ENCODE measurements around the gene UPK3A. TPM values are rescaled to one million over a fixed set of nuclear protein-coding genes. Genes with fewer than 3 reads are reported as not detected.

The UPK3A gene
- total and polyA plus RNA-seq, 2 of the 13 experiments (the other 11 are each of a cell fraction or from before 2014, with no cell fraction given), result 10.5 to 13.8 TPM

DNA sequence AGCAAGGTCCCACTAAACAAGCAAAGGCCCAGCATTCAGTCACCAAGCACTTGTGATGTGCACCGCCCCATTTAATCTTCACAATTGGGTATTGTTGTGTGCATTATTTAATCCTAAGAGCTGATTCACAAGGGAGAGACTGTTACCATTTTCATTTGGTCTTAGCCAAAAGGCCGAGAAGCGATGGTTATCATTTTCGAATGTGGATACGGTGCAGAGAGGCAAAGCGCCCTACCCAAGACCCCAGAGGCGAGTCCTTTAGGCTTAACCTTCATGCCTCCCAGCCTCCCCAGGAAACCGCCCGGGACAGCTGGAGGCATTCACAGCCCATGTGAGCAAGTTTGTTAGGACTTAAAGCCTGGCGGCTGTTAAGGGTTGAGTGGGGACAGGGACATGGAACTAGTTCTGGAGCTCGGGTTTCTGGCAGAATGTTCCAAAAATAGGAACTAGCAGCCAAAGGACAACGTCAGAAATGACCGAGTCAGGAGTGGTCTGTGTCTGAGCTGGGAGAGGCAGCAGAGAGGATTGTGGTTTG, 13.0 kb upstream of the UPK3A start:
- in situ Hi-C loops (cut with HindIII; ENCODE audit: extremely low pct_ligation_motif_present, low pct_unique_long_range_greater_than_20kb), result loop anchor here (5.0 kb wide), 1 partner anchor 36 kb away; the partner anchor contains the start of gene FAM118A
- TF ChIP-seq, protein P1, sequence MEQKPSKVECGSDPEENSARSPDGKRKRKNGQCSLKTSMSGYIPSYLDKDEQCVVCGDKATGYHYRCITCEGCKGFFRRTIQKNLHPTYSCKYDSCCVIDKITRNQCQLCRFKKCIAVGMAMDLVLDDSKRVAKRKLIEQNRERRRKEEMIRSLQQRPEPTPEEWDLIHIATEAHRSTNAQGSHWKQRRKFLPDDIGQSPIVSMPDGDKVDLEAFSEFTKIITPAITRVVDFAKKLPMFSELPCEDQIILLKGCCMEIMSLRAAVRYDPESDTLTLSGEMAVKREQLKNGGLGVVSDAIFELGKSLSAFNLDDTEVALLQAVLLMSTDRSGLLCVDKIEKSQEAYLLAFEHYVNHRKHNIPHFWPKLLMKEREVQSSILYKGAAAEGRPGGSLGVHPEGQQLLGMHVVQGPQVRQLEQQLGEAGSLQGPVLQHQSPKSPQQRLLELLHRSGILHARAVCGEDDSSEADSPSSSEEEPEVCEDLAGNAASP (CRISPR knock-in tag; IDR thresholded peaks at IDR 0.05; ENCODE audit: borderline replicate concordance), result 0 out of 2 replicates have a peak, but pooled peaks have one; percentile 7
- TF ChIP-seq IKZF4 (CRISPR knock-in tag; IDR thresholded peaks at IDR 0.05; ENCODE audit: borderline replicate concordance, low read depth, not compliant biosample characterization) (no peak), PRPF4 (IDR thresholded peaks at IDR 0.05; ENCODE audit: low read depth, low read length, poor library complexity, severe bottlenecking) (peak; percentile 40), HOXA5 (CRISPR knock-in tag; IDR thresholded peaks at IDR 0.05) (no peak), SNAI1 (CRISPR knock-in tag; IDR thresholded peaks at IDR 0.05; ENCODE audit: borderline replicate concordance) (no peak), BHLHE40 (IDR thresholded peaks at IDR 0.05; ENCODE audit: low read length) (no peak), FOXA3 (CRISPR knock-in tag; IDR thresholded peaks at IDR 0.05) (0 out of 2 replicates have a peak, but pooled peaks have one; percentile 18), RBM39 (IDR thresholded peaks at IDR 0.05; ENCODE audit: low read depth, low read length, poor library complexity, severe bottlenecking) (no peak), RXRA (CRISPR knock-in tag; IDR thresholded peaks at IDR 0.05) (no peak), MAFK (conservative IDR thresholded peaks at IDR 0.05 in 1 of 2, IDR thresholded peaks at IDR 0.05 in 1 of 2; ENCODE audit: low read length in 2 of 2) (no peak)
- TF ChIP-seq, protein P2, sequence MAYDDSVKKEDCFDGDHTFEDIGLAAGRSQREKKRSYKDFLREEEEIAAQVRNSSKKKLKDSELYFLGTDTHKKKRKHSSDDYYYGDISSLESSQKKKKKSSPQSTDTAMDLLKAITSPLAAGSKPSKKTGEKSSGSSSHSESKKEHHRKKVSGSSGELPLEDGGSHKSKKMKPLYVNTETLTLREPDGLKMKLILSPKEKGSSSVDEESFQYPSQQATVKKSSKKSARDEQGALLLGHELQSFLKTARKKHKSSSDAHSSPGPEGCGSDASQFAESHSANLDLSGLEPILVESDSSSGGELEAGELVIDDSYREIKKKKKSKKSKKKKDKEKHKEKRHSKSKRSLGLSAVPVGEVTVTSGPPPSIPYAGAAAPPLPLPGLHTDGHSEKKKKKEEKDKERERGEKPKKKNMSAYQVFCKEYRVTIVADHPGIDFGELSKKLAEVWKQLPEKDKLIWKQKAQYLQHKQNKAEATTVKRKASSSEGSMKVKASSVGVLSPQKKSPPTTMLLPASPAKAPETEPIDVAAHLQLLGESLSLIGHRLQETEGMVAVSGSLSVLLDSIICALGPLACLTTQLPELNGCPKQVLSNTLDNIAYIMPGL (CRISPR knock-in tag; IDR thresholded peaks at IDR 0.05; ENCODE audit: borderline replicate concordance in 1 of 2, low read depth in 1 of 2), result no peak
- TF ChIP-seq, protein P3, sequence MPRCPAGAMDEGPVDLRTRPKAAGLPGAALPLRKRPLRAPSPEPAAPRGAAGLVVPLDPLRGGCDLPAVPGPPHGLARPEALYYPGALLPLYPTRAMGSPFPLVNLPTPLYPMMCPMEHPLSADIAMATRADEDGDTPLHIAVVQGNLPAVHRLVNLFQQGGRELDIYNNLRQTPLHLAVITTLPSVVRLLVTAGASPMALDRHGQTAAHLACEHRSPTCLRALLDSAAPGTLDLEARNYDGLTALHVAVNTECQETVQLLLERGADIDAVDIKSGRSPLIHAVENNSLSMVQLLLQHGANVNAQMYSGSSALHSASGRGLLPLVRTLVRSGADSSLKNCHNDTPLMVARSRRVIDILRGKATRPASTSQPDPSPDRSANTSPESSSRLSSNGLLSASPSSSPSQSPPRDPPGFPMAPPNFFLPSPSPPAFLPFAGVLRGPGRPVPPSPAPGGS (CRISPR knock-in tag; IDR thresholded peaks at IDR 0.05), result no peak
- TF ChIP-seq, protein P4, sequence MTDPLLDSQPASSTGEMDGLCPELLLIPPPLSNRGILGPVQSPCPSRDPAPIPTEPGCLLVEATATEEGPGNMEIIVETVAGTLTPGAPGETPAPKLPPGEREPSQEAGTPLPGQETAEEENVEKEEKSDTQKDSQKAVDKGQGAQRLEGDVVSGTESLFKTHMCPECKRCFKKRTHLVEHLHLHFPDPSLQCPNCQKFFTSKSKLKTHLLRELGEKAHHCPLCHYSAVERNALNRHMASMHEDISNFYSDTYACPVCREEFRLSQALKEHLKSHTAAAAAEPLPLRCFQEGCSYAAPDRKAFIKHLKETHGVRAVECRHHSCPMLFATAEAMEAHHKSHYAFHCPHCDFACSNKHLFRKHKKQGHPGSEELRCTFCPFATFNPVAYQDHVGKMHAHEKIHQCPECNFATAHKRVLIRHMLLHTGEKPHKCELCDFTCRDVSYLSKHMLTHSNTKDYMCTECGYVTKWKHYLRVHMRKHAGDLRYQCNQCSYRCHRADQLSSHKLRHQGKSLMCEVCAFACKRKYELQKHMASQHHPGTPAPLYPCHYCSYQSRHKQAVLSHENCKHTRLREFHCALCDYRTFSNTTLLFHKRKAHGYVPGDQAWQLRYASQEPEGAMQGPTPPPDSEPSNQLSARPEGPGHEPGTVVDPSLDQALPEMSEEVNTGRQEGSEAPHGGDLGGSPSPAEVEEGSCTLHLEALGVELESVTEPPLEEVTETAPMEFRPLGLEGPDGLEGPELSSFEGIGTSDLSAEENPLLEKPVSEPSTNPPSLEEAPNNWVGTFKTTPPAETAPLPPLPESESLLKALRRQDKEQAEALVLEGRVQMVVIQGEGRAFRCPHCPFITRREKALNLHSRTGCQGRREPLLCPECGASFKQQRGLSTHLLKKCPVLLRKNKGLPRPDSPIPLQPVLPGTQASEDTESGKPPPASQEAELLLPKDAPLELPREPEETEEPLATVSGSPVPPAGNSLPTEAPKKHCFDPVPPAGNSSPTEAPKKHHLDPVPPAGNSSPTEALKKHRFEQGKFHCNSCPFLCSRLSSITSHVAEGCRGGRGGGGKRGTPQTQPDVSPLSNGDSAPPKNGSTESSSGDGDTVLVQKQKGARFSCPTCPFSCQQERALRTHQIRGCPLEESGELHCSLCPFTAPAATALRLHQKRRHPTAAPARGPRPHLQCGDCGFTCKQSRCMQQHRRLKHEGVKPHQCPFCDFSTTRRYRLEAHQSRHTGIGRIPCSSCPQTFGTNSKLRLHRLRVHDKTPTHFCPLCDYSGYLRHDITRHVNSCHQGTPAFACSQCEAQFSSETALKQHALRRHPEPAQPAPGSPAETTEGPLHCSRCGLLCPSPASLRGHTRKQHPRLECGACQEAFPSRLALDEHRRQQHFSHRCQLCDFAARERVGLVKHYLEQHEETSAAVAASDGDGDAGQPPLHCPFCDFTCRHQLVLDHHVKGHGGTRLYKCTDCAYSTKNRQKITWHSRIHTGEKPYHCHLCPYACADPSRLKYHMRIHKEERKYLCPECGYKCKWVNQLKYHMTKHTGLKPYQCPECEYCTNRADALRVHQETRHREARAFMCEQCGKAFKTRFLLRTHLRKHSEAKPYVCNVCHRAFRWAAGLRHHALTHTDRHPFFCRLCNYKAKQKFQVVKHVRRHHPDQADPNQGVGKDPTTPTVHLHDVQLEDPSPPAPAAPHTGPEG (CRISPR knock-in tag; IDR thresholded peaks at IDR 0.05), result no peak

More for the DNA sequence above, 13.0 kb upstream of the UPK3A start:
- Histone ChIP-seq H3K9ac (ENCODE audit: insufficient read depth, low read depth, low read length) (peak overlapping the region; percentile 77), H3K36me3 (replicated peaks in 1 of 2; ENCODE audit: control insufficient read depth in 1 of 2, insufficient read depth in 2 of 2, low read length in 2 of 2) (no peaks in the 10 kb centered on the region), H3K4me2 (ENCODE audit: low read depth, low read length) (peak overlapping the region; percentile 82), H3K79me2 (ENCODE audit: insufficient read depth, low read length) (peaks cover 16% of the 10 kb centered on the region), H3K4me1 (ENCODE audit: insufficient read depth, low read length) (peaks cover 69% of the 10 kb centered on the region), H3K9me3 (ENCODE audit: low read length) (no peaks in the 10 kb centered on the region), H4K20me1 (ENCODE audit: insufficient read depth, low read length) (no peaks in the 10 kb centered on the region), H3K4me3 (replicated peaks in 1 of 3; ENCODE audit: insufficient read depth in 1 of 3, low read depth in 2 of 3, low read length in 3 of 3) (no peak overlapping the region), H3K27ac (ENCODE audit: extremely low read length, insufficient read depth, low read length) (peak overlapping the region; percentile 98), H2AFZ (ENCODE audit: low read length) (no peak overlapping the region), H3K27me3 (ENCODE audit: control insufficient read depth in 1 of 2, insufficient read depth in 2 of 2, low read length in 2 of 2) (no peaks in the 10 kb centered on the region)
- no peak for FAIRE-seq
- intact Hi-C loops (cut with micrococcal nuclease; ENCODE audit: unreplicated experiment), result no loop called here
- CTCF ChIA-PET (ENCODE audit: low intra/inter-chr PET ratio, low total read pairs), result no interaction called here
- no peak for ATAC-seq
- peak; percentile 50 for DNase-seq (ENCODE audit: low spot score)
- 68% methylated on average over 13 of the region's 13 CpGs for WGBS (ENCODE audit: low lambda C conversion rate)
- POLR2A ChIA-PET, result interaction anchor here (0.9 to 4.5 kb wide), 13 partner anchors 9 to 233 kb away, joined by 3 to 73 read pairs (median 7); partner anchors contain the start of genes FAM118A and UPK3A
- no TSS peak for BruUV-seq (replicated peaks)
